Measurements from ENCODE around the gene RBP3. TPM values are rescaled to one million over a fixed set of nuclear protein-coding genes. Genes with fewer than 3 reads are reported as not detected.

The RBP3 gene
- total and polyA plus RNA-seq, 2 donors (not counting 3 experiments of a cell fraction or from before 2014, with no cell fraction given) = not detected

DNA sequence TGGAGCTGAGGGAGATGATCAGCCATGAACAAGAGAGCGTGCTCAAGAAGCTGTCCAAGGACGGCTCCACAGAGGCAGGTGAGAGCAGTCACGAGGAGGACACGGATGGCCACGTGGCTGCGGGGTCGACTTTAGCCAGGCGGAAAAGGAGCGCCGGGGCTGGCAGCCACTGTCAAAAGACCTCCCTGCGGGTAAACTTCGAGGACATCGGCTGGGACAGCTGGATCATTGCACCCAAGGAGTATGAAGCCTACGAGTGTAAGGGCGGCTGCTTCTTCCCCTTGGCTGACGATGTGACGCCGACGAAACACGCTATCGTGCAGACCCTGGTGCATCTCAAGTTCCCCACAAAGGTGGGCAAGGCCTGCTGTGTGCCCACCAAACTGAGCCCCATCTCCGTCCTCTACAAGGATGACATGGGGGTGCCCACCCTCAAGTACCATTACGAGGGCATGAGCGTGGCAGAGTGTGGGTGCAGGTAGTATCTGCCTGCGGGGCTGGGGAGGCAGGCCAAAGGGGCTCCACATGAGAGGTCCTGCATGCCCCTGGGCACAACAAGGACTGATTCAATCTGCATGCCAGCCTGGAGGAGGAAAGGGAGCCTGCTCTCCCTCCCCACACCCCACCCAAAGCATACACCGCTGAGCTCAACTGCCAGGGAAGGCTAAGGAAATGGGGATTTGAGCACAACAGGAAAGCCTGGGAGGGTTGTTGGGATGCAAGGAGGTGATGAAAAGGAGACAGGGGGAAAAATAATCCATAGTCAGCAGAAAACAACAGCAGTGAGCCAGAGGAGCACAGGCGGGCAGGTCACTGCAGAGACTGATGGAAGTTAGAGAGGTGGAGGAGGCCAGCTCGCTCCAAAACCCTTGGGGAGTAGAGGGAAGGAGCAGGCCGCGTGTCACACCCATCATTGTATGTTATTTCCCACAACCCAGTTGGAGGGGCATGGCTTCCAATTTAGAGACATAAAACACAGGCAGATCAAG lies 22.6 kb upstream of the RBP3 start:
- ChIA-PET CTCF (no interaction called here), POLR2A (no interaction called here)
- Histone ChIP-seq H3K27me3 (ENCODE audit: control insufficient read depth in 2 of 2, insufficient read depth in 2 of 2, low read length in 2 of 2) (peaks cover 2 to 3% of the 10 kb centered on the region in 2 experiments), H3K4me1 (ENCODE audit: control insufficient read depth, extremely low read depth, insufficient read depth, low read length) (no peaks in the 10 kb centered on the region), H3K79me2 (ENCODE audit: control insufficient read depth, insufficient read depth, low read length) (no peaks in the 10 kb centered on the region), H3K36me3 (ENCODE audit: control insufficient read depth in 2 of 2, extremely low read depth in 1 of 2, insufficient read depth in 2 of 2, low read length in 2 of 2) (no peaks in the 10 kb centered on the region), H3K9me1 (replicated peaks; ENCODE audit: control insufficient read depth, extremely low read depth, insufficient read depth, low read length) (no peaks in the 10 kb centered on the region), H3K9me3 (replicated peaks; ENCODE audit: control insufficient read depth, insufficient read depth, low read length) (no peaks in the 10 kb centered on the region), H3K9ac (replicated peaks; ENCODE audit: extremely low read depth, insufficient read depth, low read length) (no peak overlapping the region), H3K27ac (ENCODE audit: insufficient read depth, low read depth, low read length) (no peak overlapping the region), H4K20me1 (replicated peaks; ENCODE audit: control insufficient read depth, extremely low read depth, insufficient read depth, low read length) (no peaks in the 10 kb centered on the region), H3K4me2 (ENCODE audit: insufficient read depth, low read length) (no peak overlapping the region), H2AFZ (ENCODE audit: low read depth, low read length) (no peak overlapping the region), H3K4me3 (replicated peaks in 1 of 3; ENCODE audit: insufficient read depth in 1 of 3, low read depth in 1 of 3, low read length in 3 of 3) (no peak overlapping the region)
- TF ChIP-seq, protein P1, sequence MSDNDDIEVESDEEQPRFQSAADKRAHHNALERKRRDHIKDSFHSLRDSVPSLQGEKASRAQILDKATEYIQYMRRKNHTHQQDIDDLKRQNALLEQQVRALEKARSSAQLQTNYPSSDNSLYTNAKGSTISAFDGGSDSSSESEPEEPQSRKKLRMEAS (IDR thresholded peaks at IDR 0.05; ENCODE audit: insufficient read depth, insufficient read length) = no peak
- TF ChIP-seq FOS (IDR thresholded peaks at IDR 0.05; ENCODE audit: borderline replicate concordance, insufficient read depth, low read length) (no peak), POLR2A (IDR thresholded peaks at IDR 0.05; ENCODE audit: low read depth, low read length) (no peak), POLR2AphosphoS5 (IDR thresholded peaks at IDR 0.05; ENCODE audit: insufficient read depth, low read depth, low read length) (no peak), MYC (IDR thresholded peaks at IDR 0.05; ENCODE audit: low read depth, low read length) (no peak), GATA2 (IDR thresholded peaks at IDR 0.05; ENCODE audit: insufficient read depth, insufficient read length, low read depth, low read length) (no peak), JUN (IDR thresholded peaks at IDR 0.05; ENCODE audit: borderline replicate concordance, insufficient read depth, insufficient read length, low read depth) (no peak), EZH2 (IDR thresholded peaks at IDR 0.05; ENCODE audit: borderline replicate concordance, low read depth, low read length, severe bottlenecking) (no peak)
- TF ChIP-seq, protein P2, sequence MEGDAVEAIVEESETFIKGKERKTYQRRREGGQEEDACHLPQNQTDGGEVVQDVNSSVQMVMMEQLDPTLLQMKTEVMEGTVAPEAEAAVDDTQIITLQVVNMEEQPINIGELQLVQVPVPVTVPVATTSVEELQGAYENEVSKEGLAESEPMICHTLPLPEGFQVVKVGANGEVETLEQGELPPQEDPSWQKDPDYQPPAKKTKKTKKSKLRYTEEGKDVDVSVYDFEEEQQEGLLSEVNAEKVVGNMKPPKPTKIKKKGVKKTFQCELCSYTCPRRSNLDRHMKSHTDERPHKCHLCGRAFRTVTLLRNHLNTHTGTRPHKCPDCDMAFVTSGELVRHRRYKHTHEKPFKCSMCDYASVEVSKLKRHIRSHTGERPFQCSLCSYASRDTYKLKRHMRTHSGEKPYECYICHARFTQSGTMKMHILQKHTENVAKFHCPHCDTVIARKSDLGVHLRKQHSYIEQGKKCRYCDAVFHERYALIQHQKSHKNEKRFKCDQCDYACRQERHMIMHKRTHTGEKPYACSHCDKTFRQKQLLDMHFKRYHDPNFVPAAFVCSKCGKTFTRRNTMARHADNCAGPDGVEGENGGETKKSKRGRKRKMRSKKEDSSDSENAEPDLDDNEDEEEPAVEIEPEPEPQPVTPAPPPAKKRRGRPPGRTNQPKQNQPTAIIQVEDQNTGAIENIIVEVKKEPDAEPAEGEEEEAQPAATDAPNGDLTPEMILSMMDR (IDR thresholded peaks at IDR 0.05; ENCODE audit: extremely low read depth in 1 of 2, insufficient read depth in 1 of 2, low read depth in 1 of 2, low read length in 2 of 2) = no peak
- DNase-seq (ENCODE audit: low read depth, low spot score) (no peak), FAIRE-seq (no peak)
- no TSS peak for BruUV-seq (replicated peaks)
- dilution Hi-C loops (cut with MboI; ENCODE audit: extremely low pct_ligation_motif_present, low sequenced_read_pairs) = no loop called here
- intact Hi-C loops (cut with micrococcal nuclease) = no loop called here

All from endothelial cell of umbilical vein (primary cell).